CD4-positive, alpha-beta memory T cell (primary cell): ENCODE data around the gene GOLIM4. TPM values are rescaled to one million over a fixed set of nuclear protein-coding genes. Genes with fewer than 3 reads are reported as not detected.

Experiments used
- CTCF ChIA-PET: fragments of 350-600 bp; sonication (Branson Sonifier 250); formaldehyde crosslinking; loops from one replicate; lab custom pipeline; 2021; ENCODE audit warnings: inconsistent platforms; ENCODE audit not compliant: partially characterized antibody; lab: Charles Lee
- POLR2A ChIA-PET: fragments of 350-600 bp; sonication (Branson Sonifier 250); formaldehyde crosslinking; loops from one replicate; lab custom pipeline; 2021; ENCODE audit not compliant: partially characterized antibody; lab: Charles Lee
- DNase-seq, 5 donors: peaks; one replicate each; pipeline versions ENCODE4 v3.0.0 to v3.0.0-alpha.2; 2020 to 2022; ENCODE audit warnings: mixed read lengths in 1 of 5
- H3K27ac ChIP-seq: one replicate; pipeline ENCODE4 v1.7.0; 2013; ENCODE audit warnings: low read depth, low read length
- H3K27me3 ChIP-seq: 2 replicates; pipeline ENCODE4 v1.7.0; 2013; ENCODE audit warnings: mild to moderate bottlenecking, low read length, moderate library complexity; ENCODE audit not compliant: insufficient read depth
- H3K36me3 ChIP-seq: 2 replicates; pipeline ENCODE4 v1.7.0; 2013; ENCODE audit warnings: mild to moderate bottlenecking, low read length, moderate library complexity; ENCODE audit not compliant: insufficient read depth
- H3K4me1 ChIP-seq: 2 replicates; pipeline ENCODE4 v1.7.0; 2013; ENCODE audit warnings: mild to moderate bottlenecking, low read length, moderate library complexity; ENCODE audit not compliant: insufficient read depth
- H3K4me3 ChIP-seq, 2 donors: one replicate each; pipeline ENCODE4 v1.7.0; 2013; ENCODE audit warnings: low read length in 2 of 2, mild to moderate bottlenecking in 1 of 2
- H3K9me3 ChIP-seq, 2 donors: one replicate each; pipeline ENCODE4 v1.7.0; 2013; ENCODE audit warnings: low read length in 2 of 2, control low read depth in 1 of 2; ENCODE audit not compliant: control insufficient read depth in 1 of 2
- H3K27ac Mint-ChIP-seq, 7 donors: one replicate each; pipeline ENCODE4 v1.8.0; 2020 to 2021; ENCODE audit warnings: mixed read lengths in 7 of 7, mild to moderate bottlenecking in 6 of 7, inconsistent platforms in 3 of 7, moderate library complexity in 3 of 7
- H3K27me3 Mint-ChIP-seq, 2 donors: one replicate each; pipeline ENCODE4 v1.8.0; 2020 to 2021; ENCODE audit warnings: mixed read lengths in 2 of 2
- H3K36me3 Mint-ChIP-seq, 2 donors: one replicate each; pipeline ENCODE4 v1.8.0; 2020 to 2021; ENCODE audit warnings: mixed read lengths in 2 of 2, inconsistent platforms in 1 of 2, mild to moderate bottlenecking in 1 of 2
- H3K4me1 Mint-ChIP-seq, 4 donors: one replicate each; pipeline ENCODE4 v1.8.0; 2020 to 2021; ENCODE audit warnings: mixed read lengths in 4 of 4, mild to moderate bottlenecking in 1 of 4
- H3K4me3 Mint-ChIP-seq, 8 donors: one replicate each; pipeline ENCODE4 v1.8.0; 2020 to 2021; ENCODE audit warnings: mixed read lengths in 8 of 8, mild to moderate bottlenecking in 7 of 8, moderate library complexity in 6 of 8, inconsistent platforms in 3 of 8
- H3K9me3 Mint-ChIP-seq, 8 donors: one replicate each; pipeline ENCODE4 v1.8.0; 2020 to 2021; ENCODE audit warnings: mixed read lengths in 8 of 8, mild to moderate bottlenecking in 5 of 8, inconsistent platforms in 3 of 8, moderate library complexity in 1 of 8
- intact Hi-C: fragments of 100-400 bp; cut with micrococcal nuclease; formaldehyde crosslinking; loops from one replicate; pipeline ENCODE4 v1.15.1; 2023
- polyA plus RNA-seq, 2 donors: library from polyadenylated mRNA; unstranded; fragments of 300-500 nt; fragmentation: Illumina TruSeq; gene quantifications; one replicate each; pipeline ENCODE4 v1.2.3, GENCODE V29; 2021
- total RNA-seq, 2 experiments: library from RNA; stranded (reverse); gene quantifications; one replicate each; pipeline ENCODE4 v1.2.3, GENCODE V29; 2021

The GOLIM4 gene
- total and polyA plus RNA-seq, 4 experiments from 2014 or later = 0.25 to 0.52 (median 0.47) TPM

- Histone ChIP-seq H3K27me3 (no peaks in the 10 kb centered on the region), H3K27ac (no peak overlapping the region), H3K4me1 (peaks cover 11% of the 10 kb centered on the region), H3K36me3 (no peaks in the 10 kb centered on the region), H3K4me3 (no peak overlapping the region), H3K9me3 (no peaks in the 10 kb centered on the region)
- Mint-ChIP-seq H3K9me3 (peaks cover 0 to 2% (median 0%) of the 10 kb centered on the region in 8 donors), H3K27ac (no peak overlapping the region), H3K36me3 (no peaks in the 10 kb centered on the region), H3K4me3 (no peak overlapping the region), H3K4me1 (peaks cover 4 to 8% (median 6%) of the 10 kb centered on the region in 4 donors), H3K27me3 (peaks cover 14 to 22% of the 10 kb centered on the region in 2 donors)
- no peak for DNase-seq
- ChIA-PET POLR2A (no interaction called here), CTCF (no interaction called here)
- intact Hi-C loops = loop anchor here (10.0 kb wide), 1 partner anchor 64 kb away; no protein-coding TSS in a partner anchor
Measured at GRCh38 chr3:168090306-168091085, 5.2 kb downstream of the GOLIM4 start.

GRCh38 chr3:168089179-168089771 is 6.4 kb downstream of the GOLIM4 start:
- H3K27me3 ChIP-seq = no peaks in the 10 kb centered on the region
- intact Hi-C loops = no loop called here
- Mint-ChIP-seq H3K27me3 (peaks cover 9 to 22% of the 10 kb centered on the region in 2 donors), H3K4me3 (no peak overlapping the region), H3K27ac (no peak overlapping the region), H3K4me1 (peaks cover 0 to 1% (median under 1%) of the 10 kb centered on the region in 4 donors), H3K36me3 (no peaks in the 10 kb centered on the region), H3K9me3 (peaks cover 0 to 2% (median 0%) of the 10 kb centered on the region in 8 donors)
- H3K4me3 ChIP-seq = no peak overlapping the region
- no peak overlapping the region for H3K27ac ChIP-seq
- no peaks in the 10 kb centered on the region for H3K36me3 ChIP-seq
- peaks cover 1% of the 10 kb centered on the region for H3K4me1 ChIP-seq
- POLR2A ChIA-PET = no interaction called here
- CTCF ChIA-PET = no interaction called here
- DNase-seq = no peak
- no peaks in the 10 kb centered on the region for H3K9me3 ChIP-seq

GRCh38 chr3:168088106-168088720 is 7.5 kb downstream of the GOLIM4 start:
- Mint-ChIP-seq H3K4me1 (peaks cover 0 to 1% (median 0%) of the 10 kb centered on the region in 4 donors), H3K36me3 (no peaks in the 10 kb centered on the region), H3K27ac (no peak overlapping the region), H3K9me3 (peaks cover 0 to 2% (median 0%) of the 10 kb centered on the region in 8 donors), H3K27me3 (peaks cover 5 to 17% of the 10 kb centered on the region in 2 donors), H3K4me3 (no peak overlapping the region)
- H3K36me3 ChIP-seq = no peaks in the 10 kb centered on the region
- intact Hi-C loops = no loop called here
- H3K27ac ChIP-seq = no peak overlapping the region
- DNase-seq = no peak
- H3K9me3 ChIP-seq = no peaks in the 10 kb centered on the region
- no peaks in the 10 kb centered on the region for H3K4me1 ChIP-seq
- CTCF ChIA-PET = no interaction called here
- POLR2A ChIA-PET = no interaction called here
- H3K27me3 ChIP-seq = no peaks in the 10 kb centered on the region
- no peak overlapping the region for H3K4me3 ChIP-seq

- Histone ChIP-seq H3K36me3 (no peaks in the 10 kb centered on the region), H3K4me1 (no peaks in the 10 kb centered on the region), H3K27ac (no peak overlapping the region), H3K4me3 (no peak overlapping the region), H3K27me3 (no peaks in the 10 kb centered on the region), H3K9me3 (no peaks in the 10 kb centered on the region)
- ChIA-PET CTCF (no interaction called here), POLR2A (no interaction called here)
- H3K27me3 Mint-ChIP-seq = peaks cover 3 to 12% of the 10 kb centered on the region in 2 donors
- no peaks in the 10 kb centered on the region for H3K36me3 Mint-ChIP-seq
- no peak overlapping the region for H3K27ac Mint-ChIP-seq
- intact Hi-C loops = no loop called here
- no peak overlapping the region for H3K4me3 Mint-ChIP-seq
- H3K9me3 Mint-ChIP-seq = peaks cover 0 to 2% (median 0%) of the 10 kb centered on the region in 8 donors
- DNase-seq = no peak
- peaks cover 0 to 1% (median 0%) of the 10 kb centered on the region in 4 donors for H3K4me1 Mint-ChIP-seq
Measured at GRCh38 chr3:168087539-168087938, 8.2 kb downstream of the GOLIM4 start.

GRCh38 chr3:168086541-168087260 is 9.0 kb downstream of the GOLIM4 start:
- no peak for DNase-seq
- ChIA-PET POLR2A (no interaction called here), CTCF (no interaction called here)
- Histone ChIP-seq H3K9me3 (no peaks in the 10 kb centered on the region), H3K4me1 (no peaks in the 10 kb centered on the region), H3K4me3 (no peak overlapping the region), H3K36me3 (no peaks in the 10 kb centered on the region), H3K27me3 (no peaks in the 10 kb centered on the region), H3K27ac (no peak overlapping the region)
- no peaks in the 10 kb centered on the region for H3K36me3 Mint-ChIP-seq
- H3K27ac Mint-ChIP-seq = no peak overlapping the region
- peaks cover 0 to 1% (median 0%) of the 10 kb centered on the region in 4 donors for H3K4me1 Mint-ChIP-seq
- H3K27me3 Mint-ChIP-seq = peaks cover 4 to 5% of the 10 kb centered on the region in 2 donors
- H3K9me3 Mint-ChIP-seq = peaks cover 0 to 3% (median 0%) of the 10 kb centered on the region in 8 donors
- intact Hi-C loops = no loop called here
- H3K4me3 Mint-ChIP-seq = no peak overlapping the region

- Histone ChIP-seq H3K9me3 (no peaks in the 10 kb centered on the region), H3K4me1 (no peaks in the 10 kb centered on the region), H3K27ac (no peak overlapping the region), H3K4me3 (no peak overlapping the region), H3K27me3 (no peaks in the 10 kb centered on the region), H3K36me3 (no peaks in the 10 kb centered on the region)
- no peak overlapping the region for H3K27ac Mint-ChIP-seq
- POLR2A ChIA-PET = no interaction called here
- peaks cover 2 to 5% of the 10 kb centered on the region in 2 donors for H3K27me3 Mint-ChIP-seq
- H3K36me3 Mint-ChIP-seq = no peaks in the 10 kb centered on the region
- CTCF ChIA-PET = no interaction called here
- no peak overlapping the region for H3K4me3 Mint-ChIP-seq
- DNase-seq = no peak
- intact Hi-C loops = no loop called here
- peaks cover 0 to 3% (median 0%) of the 10 kb centered on the region in 8 donors for H3K9me3 Mint-ChIP-seq
- peaks cover 0 to 1% (median 0%) of the 10 kb centered on the region in 4 donors for H3K4me1 Mint-ChIP-seq
Measured at GRCh38 chr3:168085491-168086119, 10.1 kb downstream of the GOLIM4 start.
